K562 (cell line): Measurements from ENCODE around the gene RAB2B. TPM values are rescaled to one million over a fixed set of nuclear protein-coding genes. Genes with fewer than 3 reads are reported as not detected.
A peak's percentile ranks its signal among the peaks of the same experiment; 100 is the strongest.

ENCODE experiments used
- CAMTA2 ChIP-seq: fragments of 250-450 bp; sonication (Bioruptor Pico); conservative IDR thresholded peaks from 2 replicates; pipeline ENCODE4 v1.5.1; 2022
- ILK ChIP-seq: fragments of 450-650 bp; IDR thresholded peaks from 2 replicates; pipeline ENCODE4 v1.6.1; 2016; ENCODE audit warnings: missing genetic modification characterization, low read depth, mild to moderate bottlenecking, missing compliant biosample characterization, moderate library complexity, borderline replicate concordance
- LCOR ChIP-seq: sonication (generic); formaldehyde crosslinking; IDR thresholded peaks from 2 replicates; pipeline ENCODE4 v1.8.0; 2022; ENCODE audit warnings: mild to moderate bottlenecking, missing genetic modification reagents
- PHF21A ChIP-seq: fragments of 450-650 bp; IDR thresholded peaks from 2 replicates; pipeline ENCODE4 v1.6.1; 2017; ENCODE audit warnings: low read depth, borderline replicate concordance
- RBBP5 ChIP-seq: fragments of 200-600 bp; sonication (generic); IDR thresholded peaks from 2 replicates; pipeline ENCODE4 v1.6.1; 2012; ENCODE audit warnings: borderline replicate concordance, mild to moderate bottlenecking, low read length, control low read depth, inconsistent platforms; ENCODE audit not compliant: insufficient read depth, poor library complexity, severe bottlenecking
- ZNF124 ChIP-seq: sonication (generic); formaldehyde crosslinking; IDR thresholded peaks from 2 replicates; pipeline ENCODE4 v1.8.1; 2022; ENCODE audit warnings: missing genetic modification reagents
- ZNF174 ChIP-seq: fragments of 250-450 bp; sonication (Bioruptor Pico); IDR thresholded peaks from 2 replicates; pipeline ENCODE4 v1.4.0; 2020; ENCODE audit warnings: mild to moderate bottlenecking
- ZNF444 ChIP-seq: fragments of 250-450 bp; sonication (Bioruptor Pico); IDR thresholded peaks from 2 replicates; pipeline ENCODE4 v1.4.0; 2020; ENCODE audit warnings: mild to moderate bottlenecking, moderate library complexity
- ZNF75A ChIP-seq: fragments of 450-650 bp; formaldehyde crosslinking; IDR thresholded peaks from 2 replicates; pipeline ENCODE4 v1.4.0; 2020; ENCODE audit warnings: mild to moderate bottlenecking
- ZNF77 ChIP-seq: fragments of 250-450 bp; sonication (Bioruptor Pico); IDR thresholded peaks from 2 replicates; pipeline ENCODE4 v1.5.0; 2020
- ZNF785 ChIP-seq: fragments of 250-450 bp; sonication (Bioruptor Pico); IDR thresholded peaks from 2 replicates; pipeline ENCODE4 v1.4.0; 2020; ENCODE audit warnings: mild to moderate bottlenecking
- polyA plus RNA-seq, 8 experiments: library from polyadenylated mRNA; depleted of rRNA in 4 of 8; stranded (reverse) in 5 of 8; unstranded in 3 of 8; fragments of >200 nt; fragmentation: Nextera tagmentation in 2 of 8; fragmentation: Illumina TruSeq in 1 of 8; extraction: Ambion mirVana in 2 of 8; extraction: Trizol in 1 of 8; gene quantifications; 2 replicates each; pipeline versions ENCODE4 v1.2.1 to v1.2.3, GENCODE V29; 2011 to 2014; ENCODE audit warnings: inconsistent platforms in 1 of 8, missing spikeins in 1 of 8
- total RNA-seq, 7 experiments: library from RNA; depleted of rRNA in 6 of 7; stranded (reverse); fragments of >200 nt in 6 of 7; fragmentation: Illumina TruSeq in 2 of 7; extraction: Trizol in 2 of 7; gene quantifications; 2 replicates each; pipeline versions ENCODE4 v1.2.1 to v1.2.3, GENCODE V29; 2011 to 2021; ENCODE audit warnings: low replicate concordance in 1 of 7
- TF ChIP-seq, protein P1 (sequence below): sonication (generic); formaldehyde crosslinking; IDR thresholded peaks from 2 replicates; pipeline ENCODE4 v1.8.1; 2023; ENCODE audit warnings: mild to moderate bottlenecking, missing genetic modification reagents
- TF ChIP-seq, protein P2 (sequence below), 2 experiments: IDR thresholded peaks; 2 replicates each; pipeline ENCODE4 v1.6.1; 2011; ENCODE audit warnings: borderline replicate concordance in 1 of 2, control low read depth in 1 of 2, low read depth in 1 of 2, low read length in 1 of 2, mild to moderate bottlenecking in 1 of 2, mixed read lengths in 1 of 2, moderate library complexity in 1 of 2; ENCODE audit not compliant: insufficient read depth in 1 of 2, insufficient read length in 1 of 2, poor library complexity in 1 of 2, severe bottlenecking in 1 of 2; ENCODE audit errors: extremely low read depth in 1 of 2
- TF ChIP-seq, protein P3 (sequence below): sonication (generic); formaldehyde crosslinking; IDR thresholded peaks from 2 replicates; pipeline ENCODE4 v1.8.0; 2023; ENCODE audit warnings: mild to moderate bottlenecking, missing genetic modification reagents
- TF ChIP-seq, protein P4 (sequence below), 2 experiments: fragments of 450-650 bp; IDR thresholded peaks; 2 replicates each; pipeline ENCODE4 v1.6.1; 2016
- TF ChIP-seq, protein P5 (sequence below): fragments of 250-450 bp; sonication (Bioruptor Pico); IDR thresholded peaks from 2 replicates; pipeline ENCODE4 v1.4.0; 2020; ENCODE audit warnings: borderline replicate concordance

The RAB2B gene
- total and polyA plus RNA-seq, 9 of the 15 experiments (the other 6 are each of a cell fraction or from before 2014, with no cell fraction given) = 4.6 to 19.8 (median 9.8) TPM

DNA sequence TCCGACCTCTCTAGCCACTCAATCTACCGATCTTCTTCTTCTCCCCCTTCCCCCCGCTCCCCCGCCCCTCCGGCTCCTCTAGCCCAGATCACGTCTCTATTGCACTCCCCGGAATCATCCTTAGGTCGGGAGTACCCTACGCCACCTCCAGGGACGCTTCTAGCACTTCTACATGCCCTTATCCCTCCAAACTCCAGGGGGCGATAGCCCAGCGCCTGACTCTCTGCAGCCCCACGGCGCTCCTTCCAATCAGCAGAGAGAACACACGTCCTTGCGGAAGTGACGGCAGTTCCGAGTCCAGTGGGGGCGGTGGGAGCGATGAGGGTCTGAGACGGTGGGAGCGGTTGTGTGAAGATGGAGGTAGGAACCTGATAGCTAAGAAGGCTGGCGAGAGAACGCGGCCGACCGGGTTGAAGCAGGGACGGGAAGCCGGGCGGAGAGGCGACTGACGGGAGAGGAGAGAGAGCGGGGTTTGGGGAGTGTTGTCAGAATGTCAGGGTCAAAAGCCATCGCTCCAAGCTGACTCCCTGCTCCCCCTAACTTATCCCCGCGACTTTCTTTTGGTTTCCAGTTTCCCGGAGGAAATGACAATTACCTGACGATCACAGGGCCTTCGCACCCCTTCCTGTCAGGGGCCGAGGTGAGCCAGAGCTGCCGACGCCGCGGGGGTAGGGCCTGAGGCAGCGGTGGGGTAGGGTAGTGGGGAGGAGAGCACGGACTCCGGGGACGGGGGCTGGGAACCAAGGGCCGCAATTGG is at the start of gene RAB2B, which contains the start of gene TOX4 (continued):
- TF ChIP-seq PHF21A = no peak
- TF ChIP-seq ZNF174 = no peak
- no peak for TF ChIP-seq CAMTA2 (CRISPR knock-in tag)
- no peak for TF ChIP-seq ILK
- TF ChIP-seq ZNF124 = no peak
- TF ChIP-seq ZNF785 (CRISPR knock-in tag) = no peak
- TF ChIP-seq, protein P1, sequence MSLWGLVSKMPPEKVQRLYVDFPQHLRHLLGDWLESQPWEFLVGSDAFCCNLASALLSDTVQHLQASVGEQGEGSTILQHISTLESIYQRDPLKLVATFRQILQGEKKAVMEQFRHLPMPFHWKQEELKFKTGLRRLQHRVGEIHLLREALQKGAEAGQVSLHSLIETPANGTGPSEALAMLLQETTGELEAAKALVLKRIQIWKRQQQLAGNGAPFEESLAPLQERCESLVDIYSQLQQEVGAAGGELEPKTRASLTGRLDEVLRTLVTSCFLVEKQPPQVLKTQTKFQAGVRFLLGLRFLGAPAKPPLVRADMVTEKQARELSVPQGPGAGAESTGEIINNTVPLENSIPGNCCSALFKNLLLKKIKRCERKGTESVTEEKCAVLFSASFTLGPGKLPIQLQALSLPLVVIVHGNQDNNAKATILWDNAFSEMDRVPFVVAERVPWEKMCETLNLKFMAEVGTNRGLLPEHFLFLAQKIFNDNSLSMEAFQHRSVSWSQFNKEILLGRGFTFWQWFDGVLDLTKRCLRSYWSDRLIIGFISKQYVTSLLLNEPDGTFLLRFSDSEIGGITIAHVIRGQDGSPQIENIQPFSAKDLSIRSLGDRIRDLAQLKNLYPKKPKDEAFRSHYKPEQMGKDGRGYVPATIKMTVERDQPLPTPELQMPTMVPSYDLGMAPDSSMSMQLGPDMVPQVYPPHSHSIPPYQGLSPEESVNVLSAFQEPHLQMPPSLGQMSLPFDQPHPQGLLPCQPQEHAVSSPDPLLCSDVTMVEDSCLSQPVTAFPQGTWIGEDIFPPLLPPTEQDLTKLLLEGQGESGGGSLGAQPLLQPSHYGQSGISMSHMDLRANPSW (CRISPR knock-in tag) = no peak
- TF ChIP-seq, protein P2, sequence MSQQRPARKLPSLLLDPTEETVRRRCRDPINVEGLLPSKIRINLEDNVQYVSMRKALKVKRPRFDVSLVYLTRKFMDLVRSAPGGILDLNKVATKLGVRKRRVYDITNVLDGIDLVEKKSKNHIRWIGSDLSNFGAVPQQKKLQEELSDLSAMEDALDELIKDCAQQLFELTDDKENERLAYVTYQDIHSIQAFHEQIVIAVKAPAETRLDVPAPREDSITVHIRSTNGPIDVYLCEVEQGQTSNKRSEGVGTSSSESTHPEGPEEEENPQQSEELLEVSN (IDR thresholded peaks at IDR 0.05; ENCODE audit: borderline replicate concordance in 1 of 2, extremely low read depth in 1 of 2, insufficient read depth in 1 of 2, insufficient read length in 1 of 2, low read depth in 1 of 2, low read length in 1 of 2, poor library complexity in 1 of 2, severe bottlenecking in 1 of 2) = no peak
- no peak for TF ChIP-seq ZNF77 (CRISPR knock-in tag)
- TF ChIP-seq ZNF444 = no peak
- no peak for TF ChIP-seq ZNF75A (CRISPR knock-in tag)
- TF ChIP-seq, protein P3, sequence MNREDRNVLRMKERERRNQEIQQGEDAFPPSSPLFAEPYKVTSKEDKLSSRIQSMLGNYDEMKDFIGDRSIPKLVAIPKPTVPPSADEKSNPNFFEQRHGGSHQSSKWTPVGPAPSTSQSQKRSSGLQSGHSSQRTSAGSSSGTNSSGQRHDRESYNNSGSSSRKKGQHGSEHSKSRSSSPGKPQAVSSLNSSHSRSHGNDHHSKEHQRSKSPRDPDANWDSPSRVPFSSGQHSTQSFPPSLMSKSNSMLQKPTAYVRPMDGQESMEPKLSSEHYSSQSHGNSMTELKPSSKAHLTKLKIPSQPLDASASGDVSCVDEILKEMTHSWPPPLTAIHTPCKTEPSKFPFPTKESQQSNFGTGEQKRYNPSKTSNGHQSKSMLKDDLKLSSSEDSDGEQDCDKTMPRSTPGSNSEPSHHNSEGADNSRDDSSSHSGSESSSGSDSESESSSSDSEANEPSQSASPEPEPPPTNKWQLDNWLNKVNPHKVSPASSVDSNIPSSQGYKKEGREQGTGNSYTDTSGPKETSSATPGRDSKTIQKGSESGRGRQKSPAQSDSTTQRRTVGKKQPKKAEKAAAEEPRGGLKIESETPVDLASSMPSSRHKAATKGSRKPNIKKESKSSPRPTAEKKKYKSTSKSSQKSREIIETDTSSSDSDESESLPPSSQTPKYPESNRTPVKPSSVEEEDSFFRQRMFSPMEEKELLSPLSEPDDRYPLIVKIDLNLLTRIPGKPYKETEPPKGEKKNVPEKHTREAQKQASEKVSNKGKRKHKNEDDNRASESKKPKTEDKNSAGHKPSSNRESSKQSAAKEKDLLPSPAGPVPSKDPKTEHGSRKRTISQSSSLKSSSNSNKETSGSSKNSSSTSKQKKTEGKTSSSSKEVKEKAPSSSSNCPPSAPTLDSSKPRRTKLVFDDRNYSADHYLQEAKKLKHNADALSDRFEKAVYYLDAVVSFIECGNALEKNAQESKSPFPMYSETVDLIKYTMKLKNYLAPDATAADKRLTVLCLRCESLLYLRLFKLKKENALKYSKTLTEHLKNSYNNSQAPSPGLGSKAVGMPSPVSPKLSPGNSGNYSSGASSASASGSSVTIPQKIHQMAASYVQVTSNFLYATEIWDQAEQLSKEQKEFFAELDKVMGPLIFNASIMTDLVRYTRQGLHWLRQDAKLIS (CRISPR knock-in tag) = no peak
- TF ChIP-seq, protein P4, sequence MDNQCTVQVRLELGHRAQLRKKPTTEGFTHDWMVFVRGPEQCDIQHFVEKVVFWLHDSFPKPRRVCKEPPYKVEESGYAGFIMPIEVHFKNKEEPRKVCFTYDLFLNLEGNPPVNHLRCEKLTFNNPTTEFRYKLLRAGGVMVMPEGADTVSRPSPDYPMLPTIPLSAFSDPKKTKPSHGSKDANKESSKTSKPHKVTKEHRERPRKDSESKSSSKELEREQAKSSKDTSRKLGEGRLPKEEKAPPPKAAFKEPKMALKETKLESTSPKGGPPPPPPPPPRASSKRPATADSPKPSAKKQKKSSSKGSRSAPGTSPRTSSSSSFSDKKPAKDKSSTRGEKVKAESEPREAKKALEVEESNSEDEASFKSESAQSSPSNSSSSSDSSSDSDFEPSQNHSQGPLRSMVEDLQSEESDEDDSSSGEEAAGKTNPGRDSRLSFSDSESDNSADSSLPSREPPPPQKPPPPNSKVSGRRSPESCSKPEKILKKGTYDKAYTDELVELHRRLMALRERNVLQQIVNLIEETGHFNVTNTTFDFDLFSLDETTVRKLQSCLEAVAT (IDR thresholded peaks at IDR 0.05) = peak in 1 of 2 experiments; percentile 65; a peak in 1 of 4 replicates
- TF ChIP-seq RBBP5 = peak; percentile 83
- TF ChIP-seq LCOR (CRISPR knock-in tag) = no peak
- TF ChIP-seq, protein P5, sequence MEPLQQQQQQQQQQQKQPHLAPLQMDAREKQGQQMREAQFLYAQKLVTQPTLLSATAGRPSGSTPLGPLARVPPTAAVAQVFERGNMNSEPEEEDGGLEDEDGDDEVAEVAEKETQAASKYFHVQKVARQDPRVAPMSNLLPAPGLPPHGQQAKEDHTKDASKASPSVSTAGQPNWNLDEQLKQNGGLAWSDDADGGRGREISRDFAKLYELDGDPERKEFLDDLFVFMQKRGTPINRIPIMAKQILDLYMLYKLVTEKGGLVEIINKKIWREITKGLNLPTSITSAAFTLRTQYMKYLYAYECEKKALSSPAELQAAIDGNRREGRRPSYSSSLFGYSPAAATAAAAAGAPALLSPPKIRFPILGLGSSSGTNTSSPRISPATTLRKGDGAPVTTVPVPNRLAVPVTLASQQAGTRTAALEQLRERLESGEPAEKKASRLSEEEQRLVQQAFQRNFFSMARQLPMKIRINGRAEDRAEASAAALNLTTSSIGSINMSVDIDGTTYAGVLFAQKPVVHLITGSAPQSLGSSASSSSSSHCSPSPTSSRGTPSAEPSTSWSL = no peak
